MM.1S (cell line): ENCODE data around the gene HPGDS.

ENCODE experiments used
- DNase-seq: peaks from one replicate; pipeline ENCODE4 v3.0.0-alpha.2; 2015
- H2AFZ ChIP-seq: fragments of 300-600 bp; sonication (generic); 2 replicates; pipeline ENCODE4 v1.6.0; 2016; ENCODE audit warnings: antibody characterized with exemption, low read length
- H3F3A ChIP-seq: fragments of 300-600 bp; sonication (generic); 2 replicates; pipeline ENCODE4 v1.6.1; 2016; ENCODE audit warnings: mild to moderate bottlenecking, antibody characterized with exemption, low read length, moderate library complexity, mixed read lengths; ENCODE audit not compliant: insufficient read depth
- H3K27ac ChIP-seq: fragments of 300-600 bp; sonication (generic); 2 replicates; pipeline ENCODE4 v1.5.1; 2016; ENCODE audit warnings: mild to moderate bottlenecking, low read length
- H3K27me3 ChIP-seq: fragments of 300-600 bp; sonication (generic); replicated peaks from 2 replicates; pipeline ENCODE4 v1.6.0; 2016; ENCODE audit warnings: low read length; ENCODE audit not compliant: insufficient read depth
- H3K36me3 ChIP-seq: fragments of 300-600 bp; sonication (generic); replicated peaks from 2 replicates; pipeline ENCODE4 v1.6.1; 2016; ENCODE audit warnings: mild to moderate bottlenecking, low read length, mixed read lengths; ENCODE audit not compliant: insufficient read depth
- H3K4me1 ChIP-seq: fragments of 300-600 bp; sonication (generic); 2 replicates; pipeline ENCODE4 v1.6.1; 2016; ENCODE audit warnings: low read length, mixed read lengths
- H3K4me2 ChIP-seq: fragments of 300-600 bp; sonication (generic); 2 replicates; pipeline ENCODE4 v1.6.0; 2016; ENCODE audit warnings: low read depth, low read length
- H3K4me3 ChIP-seq: fragments of 300-600 bp; sonication (generic); 2 replicates; pipeline ENCODE4 v1.5.1; 2016; ENCODE audit warnings: low read length, mixed read lengths
- H3K79me2 ChIP-seq: fragments of 300-600 bp; sonication (generic); 2 replicates; pipeline ENCODE4 v1.6.1; 2016; ENCODE audit warnings: mixed run types, low read length, mixed read lengths
- H3K9ac ChIP-seq: fragments of 300-600 bp; sonication (generic); 2 replicates; pipeline ENCODE4 v1.6.1; 2016; ENCODE audit warnings: low read length, mixed read lengths
- H3K9me2 ChIP-seq: fragments of 300-600 bp; sonication (generic); replicated peaks from 2 replicates; pipeline ENCODE4 v1.6.1; 2016; ENCODE audit warnings: mild to moderate bottlenecking, low read length, mixed read lengths; ENCODE audit not compliant: insufficient read depth
- H3K9me3 ChIP-seq: fragments of 300-600 bp; sonication (generic); replicated peaks from 2 replicates; pipeline ENCODE4 v1.6.1; 2016; ENCODE audit warnings: mild to moderate bottlenecking, low read length, mixed read lengths; ENCODE audit not compliant: insufficient read depth
- H4K20me1 ChIP-seq: fragments of 300-600 bp; sonication (generic); 2 replicates; pipeline ENCODE4 v1.6.1; 2016; ENCODE audit warnings: mild to moderate bottlenecking, low read length, moderate library complexity, mixed read lengths; ENCODE audit not compliant: insufficient read depth
- CTCF ChIP-seq: fragments of 300-600 bp; sonication (generic); IDR thresholded peaks from 2 replicates; pipeline ENCODE4 v1.5.1; 2016; ENCODE audit warnings: antibody characterized with exemption, low read length, mixed read lengths
- EZH2 ChIP-seq: fragments of 300-600 bp; sonication (generic); optimal IDR thresholded peaks from 2 replicates; pipeline ENCODE3; 2017; ENCODE audit warnings: low read depth, mild to moderate bottlenecking, antibody characterized with exemption, low read length, mixed read lengths
- EZH2phosphoT487 ChIP-seq: fragments of 300-600 bp; sonication (generic); IDR thresholded peaks from 2 replicates; pipeline ENCODE4 v1.6.1; 2018; ENCODE audit warnings: antibody characterized with exemption, low read length

The HPGDS gene

GRCh38 chr4:94349193-94349592 lies 6.6 kb upstream of the HPGDS start:
- no peaks in the 10 kb centered on the region for H3K36me3 ChIP-seq
- no peak overlapping the region for H3K4me2 ChIP-seq
- no peak overlapping the region for H3K9ac ChIP-seq
- no peak overlapping the region for H3K27ac ChIP-seq
- no peaks in the 10 kb centered on the region for H3K4me1 ChIP-seq
- no peaks in the 10 kb centered on the region for H3K27me3 ChIP-seq
- no peak for DNase-seq
- H4K20me1 ChIP-seq = no peaks in the 10 kb centered on the region
- H2AFZ ChIP-seq = no peak overlapping the region
- no peak overlapping the region for H3K4me3 ChIP-seq
- H3K9me3 ChIP-seq = no peaks in the 10 kb centered on the region
- TF ChIP-seq EZH2phosphoT487 (no peak), CTCF (no peak), EZH2 (no peak)
- H3K79me2 ChIP-seq = no peaks in the 10 kb centered on the region
- H3F3A ChIP-seq = no peaks in the 10 kb centered on the region
- H3K9me2 ChIP-seq = no peaks in the 10 kb centered on the region

GRCh38 chr4:94348666-94349065 lies 6.0 kb upstream of the HPGDS start:
- H3K9me2 ChIP-seq = no peaks in the 10 kb centered on the region
- H3K9ac ChIP-seq = no peak overlapping the region
- H3F3A ChIP-seq = no peaks in the 10 kb centered on the region
- H3K4me1 ChIP-seq = no peaks in the 10 kb centered on the region
- no peak for DNase-seq
- H3K4me3 ChIP-seq = no peak overlapping the region
- H2AFZ ChIP-seq = no peak overlapping the region
- H3K4me2 ChIP-seq = no peak overlapping the region
- H3K36me3 ChIP-seq = no peaks in the 10 kb centered on the region
- no peaks in the 10 kb centered on the region for H3K79me2 ChIP-seq
- no peaks in the 10 kb centered on the region for H4K20me1 ChIP-seq
- H3K27ac ChIP-seq = no peak overlapping the region
- no peaks in the 10 kb centered on the region for H3K9me3 ChIP-seq
- no peaks in the 10 kb centered on the region for H3K27me3 ChIP-seq
- no peak for TF ChIP-seq EZH2phosphoT487
- no peak for TF ChIP-seq EZH2
- no peak for TF ChIP-seq CTCF

- Histone ChIP-seq H3K4me1 (no peaks in the 10 kb centered on the region), H3F3A (no peaks in the 10 kb centered on the region), H3K9ac (no peak overlapping the region), H3K4me2 (no peak overlapping the region), H3K27ac (no peak overlapping the region), H3K79me2 (no peaks in the 10 kb centered on the region), H3K27me3 (no peaks in the 10 kb centered on the region), H4K20me1 (no peaks in the 10 kb centered on the region), H3K9me2 (no peaks in the 10 kb centered on the region), H3K36me3 (no peaks in the 10 kb centered on the region), H3K9me3 (no peaks in the 10 kb centered on the region), H3K4me3 (no peak overlapping the region), H2AFZ (no peak overlapping the region)
- TF ChIP-seq EZH2phosphoT487 = no peak
- DNase-seq = no peak
These were observed 3.9 kb upstream of the HPGDS start for GRCh38 chr4:94346541-94346940.

- Histone ChIP-seq H2AFZ (no peak overlapping the region), H3K27ac (no peak overlapping the region), H3K9me2 (no peaks in the 10 kb centered on the region), H4K20me1 (no peaks in the 10 kb centered on the region), H3K36me3 (no peaks in the 10 kb centered on the region), H3K9me3 (no peaks in the 10 kb centered on the region), H3K27me3 (no peaks in the 10 kb centered on the region), H3F3A (no peaks in the 10 kb centered on the region), H3K4me2 (no peak overlapping the region), H3K9ac (no peak overlapping the region), H3K79me2 (no peaks in the 10 kb centered on the region), H3K4me3 (no peak overlapping the region), H3K4me1 (no peaks in the 10 kb centered on the region)
- DNase-seq = no peak
- no peak for TF ChIP-seq EZH2phosphoT487
- no peak for TF ChIP-seq CTCF
- no peak for TF ChIP-seq EZH2
These were observed 3.3 kb upstream of the HPGDS start for GRCh38 chr4:94345969-94346368.
